GM23248 (cell line): ENCODE results near the gene C18orf32.
"Not testable (repeated sequence)": the region's sequence is repeated elsewhere in the genome, so short reads cannot be mapped to it uniquely, and the experiment has no call there.

Source experiments
- EZH2 ChIP-seq: fragments of 200-600 bp; sonication (generic); IDR thresholded peaks from 2 replicates; pipeline ENCODE4 v1.6.1; 2018; ENCODE audit warnings: antibody characterized with exemption, mild to moderate bottlenecking; ENCODE audit not compliant: insufficient read depth, poor library complexity, severe bottlenecking
- EZH2phosphoT487 ChIP-seq: fragments of 200-600 bp; sonication (generic); IDR thresholded peaks from 2 replicates; pipeline ENCODE4 v1.6.1; 2018; ENCODE audit warnings: antibody characterized with exemption, moderate library complexity, mild to moderate bottlenecking, low read depth; ENCODE audit not compliant: insufficient read depth

- TF ChIP-seq EZH2, EZH2phosphoT487: not testable (repeated sequence)
Observed at GRCh38 chr18:49515003-49515402, 28.0 kb upstream of the C18orf32 start.
